PFSK-1 (cell line): ENCODE measurements around the gene TTC27.

Experiments
- FOXP2 ChIP-seq: optimal IDR thresholded peaks from 2 replicates; pipeline ENCODE3; 2011; ENCODE audit warnings: borderline replicate concordance, control low read depth, inconsistent platforms; ENCODE audit not compliant: insufficient read depth; ENCODE audit errors: extremely low read length, extremely low read depth
- POLR2AphosphoS5 ChIP-seq: IDR thresholded peaks from 2 replicates; pipeline ENCODE4 v1.6.1; 2012; ENCODE audit warnings: low read depth, mild to moderate bottlenecking, control low read depth, low read length, moderate library complexity
- TAF1 ChIP-seq: IDR thresholded peaks from 2 replicates; pipeline ENCODE4 v1.6.1; 2012; ENCODE audit warnings: low read length, control low read depth, borderline replicate concordance; ENCODE audit not compliant: insufficient read depth
- TF ChIP-seq, protein P1 (sequence below), 2 experiments: IDR thresholded peaks; 2 replicates each; pipeline versions ENCODE4 v1.6.1 to v1.8.0; 2011 to 2012; ENCODE audit warnings: low read depth in 2 of 2, low read length in 2 of 2, control low read depth in 1 of 2, inconsistent platforms in 1 of 2, mild to moderate bottlenecking in 1 of 2, moderate library complexity in 1 of 2; ENCODE audit not compliant: insufficient read depth in 1 of 2

DNA sequence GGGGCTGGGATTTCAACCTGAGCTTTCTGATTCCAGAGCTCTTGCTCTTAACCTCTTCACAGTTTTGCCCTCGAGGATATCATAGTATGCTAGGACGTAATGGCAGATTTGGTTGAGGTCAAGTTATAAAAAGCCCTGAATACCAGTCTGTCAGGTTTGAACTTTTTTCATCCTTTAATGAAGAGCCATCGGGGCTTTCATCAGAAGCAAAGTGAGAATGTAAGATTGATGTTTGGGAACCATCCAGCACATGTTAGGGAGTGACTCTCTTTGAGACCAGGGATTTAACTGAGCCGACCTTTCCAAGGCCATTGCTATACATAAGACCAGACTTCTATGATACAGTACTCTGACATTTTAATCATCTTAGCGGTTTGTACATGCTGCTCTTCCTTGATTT lies 142.5 kb downstream of the TTC27 start:
- TF ChIP-seq POLR2AphosphoS5 (no peak), FOXP2 (no peak), TAF1 (no peak)
- TF ChIP-seq, protein P1, sequence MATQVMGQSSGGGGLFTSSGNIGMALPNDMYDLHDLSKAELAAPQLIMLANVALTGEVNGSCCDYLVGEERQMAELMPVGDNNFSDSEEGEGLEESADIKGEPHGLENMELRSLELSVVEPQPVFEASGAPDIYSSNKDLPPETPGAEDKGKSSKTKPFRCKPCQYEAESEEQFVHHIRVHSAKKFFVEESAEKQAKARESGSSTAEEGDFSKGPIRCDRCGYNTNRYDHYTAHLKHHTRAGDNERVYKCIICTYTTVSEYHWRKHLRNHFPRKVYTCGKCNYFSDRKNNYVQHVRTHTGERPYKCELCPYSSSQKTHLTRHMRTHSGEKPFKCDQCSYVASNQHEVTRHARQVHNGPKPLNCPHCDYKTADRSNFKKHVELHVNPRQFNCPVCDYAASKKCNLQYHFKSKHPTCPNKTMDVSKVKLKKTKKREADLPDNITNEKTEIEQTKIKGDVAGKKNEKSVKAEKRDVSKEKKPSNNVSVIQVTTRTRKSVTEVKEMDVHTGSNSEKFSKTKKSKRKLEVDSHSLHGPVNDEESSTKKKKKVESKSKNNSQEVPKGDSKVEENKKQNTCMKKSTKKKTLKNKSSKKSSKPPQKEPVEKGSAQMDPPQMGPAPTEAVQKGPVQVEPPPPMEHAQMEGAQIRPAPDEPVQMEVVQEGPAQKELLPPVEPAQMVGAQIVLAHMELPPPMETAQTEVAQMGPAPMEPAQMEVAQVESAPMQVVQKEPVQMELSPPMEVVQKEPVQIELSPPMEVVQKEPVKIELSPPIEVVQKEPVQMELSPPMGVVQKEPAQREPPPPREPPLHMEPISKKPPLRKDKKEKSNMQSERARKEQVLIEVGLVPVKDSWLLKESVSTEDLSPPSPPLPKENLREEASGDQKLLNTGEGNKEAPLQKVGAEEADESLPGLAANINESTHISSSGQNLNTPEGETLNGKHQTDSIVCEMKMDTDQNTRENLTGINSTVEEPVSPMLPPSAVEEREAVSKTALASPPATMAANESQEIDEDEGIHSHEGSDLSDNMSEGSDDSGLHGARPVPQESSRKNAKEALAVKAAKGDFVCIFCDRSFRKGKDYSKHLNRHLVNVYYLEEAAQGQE (IDR thresholded peaks at IDR 0.05; ENCODE audit: insufficient read depth in 1 of 2, low read depth in 2 of 2, low read length in 2 of 2), result no peak
